PFSK-1 (cell line): Measurements from ENCODE around the gene MED23. TPM values are rescaled to one million over a fixed set of nuclear protein-coding genes. Genes with fewer than 3 reads are reported as not detected.
A peak's percentile ranks its signal among the peaks of the same experiment; 100 is the strongest.

ENCODE experiments used
- FOXP2 ChIP-seq: optimal IDR thresholded peaks from 2 replicates; pipeline ENCODE3; 2011; ENCODE audit warnings: borderline replicate concordance, control low read depth, inconsistent platforms; ENCODE audit not compliant: insufficient read depth; ENCODE audit errors: extremely low read length, extremely low read depth
- POLR2AphosphoS5 ChIP-seq: IDR thresholded peaks from 2 replicates; pipeline ENCODE4 v1.6.1; 2012; ENCODE audit warnings: low read depth, mild to moderate bottlenecking, control low read depth, low read length, moderate library complexity
- SIN3A ChIP-seq: IDR thresholded peaks from 2 replicates; pipeline ENCODE4 v1.6.1; 2012; ENCODE audit warnings: mild to moderate bottlenecking, low read length, moderate library complexity, borderline replicate concordance; ENCODE audit not compliant: insufficient read depth
- TAF1 ChIP-seq: IDR thresholded peaks from 2 replicates; pipeline ENCODE4 v1.6.1; 2012; ENCODE audit warnings: low read length, control low read depth, borderline replicate concordance; ENCODE audit not compliant: insufficient read depth
- polyA plus RNA-seq: library from polyadenylated mRNA; unstranded; fragments of >200 nt; gene quantifications from one replicate; pipeline ENCODE4 v1.2.1, GENCODE V29; 2012; ENCODE audit warnings: low read depth, missing spikeins; ENCODE audit not compliant: insufficient read length
- TF ChIP-seq, protein P1 (sequence below), 2 experiments: IDR thresholded peaks; 2 replicates each; pipeline versions ENCODE4 v1.6.1 to v1.8.0; 2011 to 2012; ENCODE audit warnings: low read depth in 2 of 2, low read length in 2 of 2, control low read depth in 1 of 2, inconsistent platforms in 1 of 2, mild to moderate bottlenecking in 1 of 2, moderate library complexity in 1 of 2; ENCODE audit not compliant: insufficient read depth in 1 of 2

MED23 gene, protein sequence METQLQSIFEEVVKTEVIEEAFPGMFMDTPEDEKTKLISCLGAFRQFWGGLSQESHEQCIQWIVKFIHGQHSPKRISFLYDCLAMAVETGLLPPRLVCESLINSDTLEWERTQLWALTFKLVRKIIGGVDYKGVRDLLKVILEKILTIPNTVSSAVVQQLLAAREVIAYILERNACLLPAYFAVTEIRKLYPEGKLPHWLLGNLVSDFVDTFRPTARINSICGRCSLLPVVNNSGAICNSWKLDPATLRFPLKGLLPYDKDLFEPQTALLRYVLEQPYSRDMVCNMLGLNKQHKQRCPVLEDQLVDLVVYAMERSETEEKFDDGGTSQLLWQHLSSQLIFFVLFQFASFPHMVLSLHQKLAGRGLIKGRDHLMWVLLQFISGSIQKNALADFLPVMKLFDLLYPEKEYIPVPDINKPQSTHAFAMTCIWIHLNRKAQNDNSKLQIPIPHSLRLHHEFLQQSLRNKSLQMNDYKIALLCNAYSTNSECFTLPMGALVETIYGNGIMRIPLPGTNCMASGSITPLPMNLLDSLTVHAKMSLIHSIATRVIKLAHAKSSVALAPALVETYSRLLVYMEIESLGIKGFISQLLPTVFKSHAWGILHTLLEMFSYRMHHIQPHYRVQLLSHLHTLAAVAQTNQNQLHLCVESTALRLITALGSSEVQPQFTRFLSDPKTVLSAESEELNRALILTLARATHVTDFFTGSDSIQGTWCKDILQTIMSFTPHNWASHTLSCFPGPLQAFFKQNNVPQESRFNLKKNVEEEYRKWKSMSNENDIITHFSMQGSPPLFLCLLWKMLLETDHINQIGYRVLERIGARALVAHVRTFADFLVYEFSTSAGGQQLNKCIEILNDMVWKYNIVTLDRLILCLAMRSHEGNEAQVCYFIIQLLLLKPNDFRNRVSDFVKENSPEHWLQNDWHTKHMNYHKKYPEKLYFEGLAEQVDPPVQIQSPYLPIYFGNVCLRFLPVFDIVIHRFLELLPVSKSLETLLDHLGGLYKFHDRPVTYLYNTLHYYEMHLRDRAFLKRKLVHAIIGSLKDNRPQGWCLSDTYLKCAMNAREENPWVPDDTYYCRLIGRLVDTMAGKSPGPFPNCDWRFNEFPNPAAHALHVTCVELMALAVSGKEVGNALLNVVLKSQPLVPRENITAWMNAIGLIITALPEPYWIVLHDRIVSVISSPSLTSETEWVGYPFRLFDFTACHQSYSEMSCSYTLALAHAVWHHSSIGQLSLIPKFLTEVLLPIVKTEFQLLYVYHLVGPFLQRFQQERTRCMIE (N-terminal part only)
- 6.1 TPM for polyA plus RNA-seq

DNA sequence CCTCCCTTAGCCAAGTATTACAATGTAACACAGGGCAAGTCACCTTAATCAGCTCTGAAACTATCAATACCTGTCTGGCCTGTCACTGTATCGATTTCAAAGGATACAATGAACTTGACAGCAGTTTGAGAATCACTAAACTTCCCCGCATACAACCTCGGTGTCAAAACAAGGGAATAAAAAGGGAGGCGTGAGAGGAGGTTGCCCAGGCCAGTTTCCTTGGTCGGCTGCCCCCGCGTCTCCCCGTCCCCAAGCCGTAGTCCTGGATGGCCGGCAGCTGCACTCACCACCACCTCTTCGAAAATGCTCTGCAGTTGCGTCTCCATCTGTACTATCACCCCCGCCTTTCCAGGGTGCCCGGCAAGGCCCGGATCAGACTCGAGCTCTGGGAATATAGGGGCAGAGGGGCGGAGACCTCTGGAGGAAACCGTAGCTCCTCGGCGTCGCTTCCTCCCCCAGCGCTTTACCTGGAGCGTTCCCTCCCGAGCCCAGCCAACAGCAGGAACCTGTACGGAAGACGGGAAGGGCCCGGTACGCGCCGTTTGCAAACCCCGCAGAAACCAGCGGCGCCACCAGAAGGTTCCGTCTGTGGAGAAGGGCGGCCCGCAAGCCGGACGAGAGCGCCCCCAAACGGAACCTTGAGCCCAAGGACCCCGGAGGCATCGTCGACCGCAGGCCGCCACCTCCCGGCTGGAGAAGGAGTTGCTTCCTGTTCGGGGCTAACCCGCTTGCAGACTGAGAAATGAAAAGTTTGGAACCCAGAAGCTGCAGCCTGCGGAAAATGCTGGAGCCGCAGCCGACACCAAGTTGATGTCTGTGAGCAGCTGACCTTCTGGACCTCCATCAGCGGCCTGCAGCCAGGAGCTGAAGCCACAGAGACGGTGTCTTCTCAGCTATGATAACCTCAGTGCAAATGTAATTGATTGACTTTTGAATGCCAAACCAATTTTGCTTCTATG lies at the start of gene MED23:
TSS of gene MED23 (minus strand) at position 519 of the 959 bp plus-strand sequence. CDS start at position 326, 193 bp downstream.
- TF ChIP-seq SIN3A (peak; percentile 30; the same call in 1 of the 2 replicates), TAF1 (peak; percentile 93), FOXP2 (peak; percentile 92), POLR2AphosphoS5 (peak; percentile 89)
- TF ChIP-seq, protein P1, sequence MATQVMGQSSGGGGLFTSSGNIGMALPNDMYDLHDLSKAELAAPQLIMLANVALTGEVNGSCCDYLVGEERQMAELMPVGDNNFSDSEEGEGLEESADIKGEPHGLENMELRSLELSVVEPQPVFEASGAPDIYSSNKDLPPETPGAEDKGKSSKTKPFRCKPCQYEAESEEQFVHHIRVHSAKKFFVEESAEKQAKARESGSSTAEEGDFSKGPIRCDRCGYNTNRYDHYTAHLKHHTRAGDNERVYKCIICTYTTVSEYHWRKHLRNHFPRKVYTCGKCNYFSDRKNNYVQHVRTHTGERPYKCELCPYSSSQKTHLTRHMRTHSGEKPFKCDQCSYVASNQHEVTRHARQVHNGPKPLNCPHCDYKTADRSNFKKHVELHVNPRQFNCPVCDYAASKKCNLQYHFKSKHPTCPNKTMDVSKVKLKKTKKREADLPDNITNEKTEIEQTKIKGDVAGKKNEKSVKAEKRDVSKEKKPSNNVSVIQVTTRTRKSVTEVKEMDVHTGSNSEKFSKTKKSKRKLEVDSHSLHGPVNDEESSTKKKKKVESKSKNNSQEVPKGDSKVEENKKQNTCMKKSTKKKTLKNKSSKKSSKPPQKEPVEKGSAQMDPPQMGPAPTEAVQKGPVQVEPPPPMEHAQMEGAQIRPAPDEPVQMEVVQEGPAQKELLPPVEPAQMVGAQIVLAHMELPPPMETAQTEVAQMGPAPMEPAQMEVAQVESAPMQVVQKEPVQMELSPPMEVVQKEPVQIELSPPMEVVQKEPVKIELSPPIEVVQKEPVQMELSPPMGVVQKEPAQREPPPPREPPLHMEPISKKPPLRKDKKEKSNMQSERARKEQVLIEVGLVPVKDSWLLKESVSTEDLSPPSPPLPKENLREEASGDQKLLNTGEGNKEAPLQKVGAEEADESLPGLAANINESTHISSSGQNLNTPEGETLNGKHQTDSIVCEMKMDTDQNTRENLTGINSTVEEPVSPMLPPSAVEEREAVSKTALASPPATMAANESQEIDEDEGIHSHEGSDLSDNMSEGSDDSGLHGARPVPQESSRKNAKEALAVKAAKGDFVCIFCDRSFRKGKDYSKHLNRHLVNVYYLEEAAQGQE (IDR thresholded peaks at IDR 0.05; ENCODE audit: insufficient read depth in 1 of 2, low read depth in 2 of 2, low read length in 2 of 2): 0 out of 4 replicates have a peak, but pooled peaks have one; percentile 16 to 32

DNA sequence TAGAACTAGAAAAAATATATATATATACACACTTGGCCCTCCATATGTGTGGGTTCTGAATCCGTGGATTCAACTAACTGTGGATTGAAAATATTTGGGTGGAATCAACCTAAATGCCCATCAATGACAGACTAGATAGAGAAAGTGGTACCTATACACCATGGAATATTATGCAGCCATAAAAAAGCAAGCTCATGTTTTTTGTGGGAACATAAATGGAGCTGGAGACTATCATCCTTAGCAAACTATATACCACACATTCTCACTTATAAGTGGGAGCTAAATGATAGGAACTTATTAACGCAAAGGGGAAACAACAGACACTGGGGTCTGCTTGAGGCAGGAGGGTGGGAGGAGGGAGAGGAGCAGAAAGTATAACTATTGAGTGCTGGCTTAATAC lies 45.1 kb upstream of the MED23 start:
- TF ChIP-seq TAF1 (no peak), FOXP2 (no peak), POLR2AphosphoS5 (no peak), SIN3A (no peak)
- TF ChIP-seq, protein P1 (IDR thresholded peaks at IDR 0.05; ENCODE audit: insufficient read depth in 1 of 2, low read depth in 2 of 2, low read length in 2 of 2): no peak

DNA sequence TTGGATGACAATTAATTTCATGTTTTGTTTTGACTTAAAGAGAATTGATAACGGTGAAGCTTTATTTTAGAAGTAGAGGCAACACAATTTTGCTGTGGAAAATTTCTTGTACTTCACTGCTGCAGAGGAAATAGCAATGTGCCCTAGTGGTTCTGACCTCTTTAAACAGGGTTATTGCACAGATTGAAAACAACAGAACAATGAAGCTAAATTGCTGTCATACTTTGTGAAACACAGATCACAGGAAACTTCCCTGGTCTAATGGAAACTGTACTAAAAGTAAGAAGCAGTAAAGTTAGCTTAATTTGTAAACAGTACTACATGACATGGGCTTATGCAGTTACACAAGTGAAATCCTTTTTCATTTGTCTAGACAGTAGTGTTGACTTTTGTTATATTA lies 41.8 kb upstream of the MED23 start:
- TF ChIP-seq POLR2AphosphoS5 (no peak), FOXP2 (no peak), TAF1 (no peak), SIN3A (no peak)
- TF ChIP-seq, protein P1 (IDR thresholded peaks at IDR 0.05; ENCODE audit: insufficient read depth in 1 of 2, low read depth in 2 of 2, low read length in 2 of 2): no peak
